HG03025 (cell line): ENCODE measurements around the gene NSF.

Experiments used
- ATAC-seq: cut with Tn5 transposase; IDR thresholded peaks from one replicate; pipeline ENCODE4 v1.9.1; 2021; ENCODE audit warnings: mild to moderate bottlenecking, moderate library complexity; ENCODE audit not compliant: unreplicated experiment, low FRiP score

NSF gene

GRCh38 chr17:46793541-46793940 lies 203.1 kb downstream of the NSF start:
- no peak for ATAC-seq

GRCh38 chr17:46794318-46794717 lies 203.8 kb downstream of the NSF start:
- ATAC-seq = no peak

GRCh38 chr17:46795379-46795952 lies 205.0 kb downstream of the NSF start:
- no peak for ATAC-seq

GRCh38 chr17:46796084-46796483 lies 205.6 kb downstream of the NSF start:
- ATAC-seq = no peak

- no peak for ATAC-seq
Observed at GRCh38 chr17:46796524-46796923, 206.1 kb downstream of the NSF start.

- no peak for ATAC-seq
Observed at GRCh38 chr17:46796956-46797530, 206.6 kb downstream of the NSF start.

GRCh38 chr17:46800573-46800972 lies 210.1 kb downstream of the NSF start:
- ATAC-seq = no peak

GRCh38 chr17:46802800-46803199 lies 212.3 kb downstream of the NSF start:
- no peak for ATAC-seq

- no peak for ATAC-seq
Observed at GRCh38 chr17:46803544-46803943, 213.1 kb downstream of the NSF start.

GRCh38 chr17:46805771-46806170 lies 215.3 kb downstream of the NSF start:
- no peak for ATAC-seq
